Endodermal cell (in vitro differentiated cells): Measurements from ENCODE around the gene KDELR3. TPM values are rescaled to one million over a fixed set of nuclear protein-coding genes. Genes with fewer than 3 reads are reported as not detected.

Source experiments
- DNase-seq: peaks from one replicate; pipeline ENCODE4 v3.0.0-alpha.2; 2017
- H3K27ac ChIP-seq: 2 replicates; pipeline ENCODE4 v1.5.1; 2013; ENCODE audit warnings: mild to moderate bottlenecking, low read depth, low read length, moderate library complexity
- H3K27me3 ChIP-seq: 2 replicates; pipeline ENCODE4 v1.6.1; 2013; ENCODE audit warnings: mild to moderate bottlenecking, low read length, moderate library complexity; ENCODE audit not compliant: insufficient read depth, control insufficient read depth, poor library complexity, severe bottlenecking
- H3K36me3 ChIP-seq: 2 replicates; pipeline ENCODE4 v1.7.0; 2013; ENCODE audit warnings: mild to moderate bottlenecking, low read length, moderate library complexity; ENCODE audit not compliant: control insufficient read depth, insufficient read depth
- H3K4me1 ChIP-seq: one replicate; pipeline ENCODE4 v1.7.0; 2013; ENCODE audit warnings: low read length; ENCODE audit not compliant: control insufficient read depth, insufficient read depth
- H3K4me3 ChIP-seq: 2 replicates; pipeline ENCODE4 v1.5.1; 2013; ENCODE audit warnings: mild to moderate bottlenecking, low read length, moderate library complexity
- H3K9ac ChIP-seq: 2 replicates; pipeline ENCODE4 v1.6.1; 2013; ENCODE audit warnings: mild to moderate bottlenecking, low read length, moderate library complexity; ENCODE audit not compliant: poor library complexity, severe bottlenecking; ENCODE audit errors: extremely low read depth
- H3K9me3 ChIP-seq: 2 replicates; pipeline ENCODE4 v1.6.1; 2013; ENCODE audit warnings: mild to moderate bottlenecking, low read length, moderate library complexity; ENCODE audit not compliant: control insufficient read depth
- H3K27ac Mint-ChIP-seq: 2 replicates; pipeline ENCODE4 v1.8.0; 2020; ENCODE audit warnings: mixed read lengths
- H3K27me3 Mint-ChIP-seq: 2 replicates; pipeline ENCODE4 v1.8.0; 2021; ENCODE audit warnings: mild to moderate bottlenecking, mixed read lengths; ENCODE audit not compliant: insufficient read depth
- H3K36me3 Mint-ChIP-seq: 2 replicates; pipeline ENCODE4 v1.8.0; 2020; ENCODE audit warnings: low read depth, mixed read lengths
- H3K4me1 Mint-ChIP-seq: 2 replicates; pipeline ENCODE4 v1.8.0; 2020; ENCODE audit warnings: mixed read lengths
- H3K4me3 Mint-ChIP-seq: 2 replicates; pipeline ENCODE4 v1.8.0; 2020; ENCODE audit warnings: mild to moderate bottlenecking, moderate library complexity, mixed read lengths
- H3K9me3 Mint-ChIP-seq: 2 replicates; pipeline ENCODE4 v1.8.0; 2020; ENCODE audit warnings: mild to moderate bottlenecking, mixed read lengths
- WGBS, 2 experiments: methylation state at CpG; one replicate each; pipeline versions ENCODE4 v1.1.5 to v1.1.7; 2013; ENCODE audit warnings: missing lambda C conversion rate in 2 of 2, mixed read lengths in 1 of 2; ENCODE audit not compliant: insufficient coverage in 1 of 2, insufficient read length in 1 of 2; 5-methylcytosine and 5-hydroxymethylcytosine counted together
- total RNA-seq, 2 donors: library from RNA; stranded (reverse); fragmentation: NEBNext Ultra II Directional in 1 of 2; extraction: Animal tissue kit (Norgen Biotek cat#: 25700) in 1 of 2; gene quantifications; 2 replicates in 1 of 2; 3 replicates in 1 of 2; pipeline ENCODE4 v1.2.1, GENCODE V29; 2021
- TF ChIP-seq, protein P1 (sequence below): fragments of 200-600 bp; sonication (generic); conservative IDR thresholded peaks from 2 replicates; pipeline ENCODE4 v1.5.0; 2021; ENCODE audit warnings: antibody characterized with exemption, mild to moderate bottlenecking

Gene KDELR3
- total RNA-seq, 2 donors from 2014 or later: 11.4 to 14.9 TPM

DNA sequence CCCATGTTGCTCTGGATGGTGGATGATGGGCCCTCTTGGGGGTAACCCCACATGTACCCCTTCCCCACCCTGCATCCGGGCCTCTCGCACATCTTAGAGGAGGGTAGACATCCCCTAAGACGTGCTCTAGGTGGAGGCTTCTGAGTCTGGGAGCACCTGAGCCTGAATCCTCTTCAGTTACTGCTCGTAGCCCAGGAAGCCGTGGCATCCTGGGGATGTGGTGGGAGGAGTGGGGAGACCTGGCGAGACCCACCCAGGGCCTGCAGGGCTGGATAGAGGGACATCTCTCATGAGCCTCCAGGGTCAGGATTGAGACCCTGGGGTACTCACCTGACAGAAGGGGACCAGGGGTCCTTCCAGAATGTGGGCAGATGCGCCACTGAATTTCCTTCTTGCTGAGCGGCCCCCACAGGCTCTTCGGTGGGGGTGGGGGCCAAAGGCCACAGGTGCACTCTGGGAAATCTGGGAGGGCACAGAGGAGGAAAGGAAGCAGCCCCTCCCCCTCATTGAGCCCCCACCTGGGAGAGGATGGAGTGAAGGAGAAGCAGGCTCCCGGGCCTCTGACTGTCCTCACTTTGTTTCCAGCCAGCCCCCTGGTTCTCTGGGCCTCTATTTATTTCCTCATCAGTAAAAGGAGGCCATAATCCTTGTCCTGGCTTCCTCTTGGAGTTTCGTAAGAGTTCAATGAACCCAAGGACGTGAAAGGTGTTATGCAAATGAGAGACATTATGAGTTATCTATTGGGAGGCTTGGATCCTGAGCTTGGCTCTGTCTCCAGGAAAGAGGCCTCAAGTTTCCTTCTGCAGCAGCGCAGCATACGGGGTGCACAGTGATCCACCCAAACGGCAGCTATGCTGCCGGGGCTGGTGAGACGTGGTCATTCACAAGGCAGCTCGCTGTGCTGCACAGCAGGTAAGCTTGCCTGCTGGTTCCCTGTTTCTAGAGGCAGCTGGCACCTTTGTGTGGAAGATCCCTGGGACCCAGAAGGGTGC, 44.1 kb upstream of the KDELR3 start:
- TF ChIP-seq, protein P1, sequence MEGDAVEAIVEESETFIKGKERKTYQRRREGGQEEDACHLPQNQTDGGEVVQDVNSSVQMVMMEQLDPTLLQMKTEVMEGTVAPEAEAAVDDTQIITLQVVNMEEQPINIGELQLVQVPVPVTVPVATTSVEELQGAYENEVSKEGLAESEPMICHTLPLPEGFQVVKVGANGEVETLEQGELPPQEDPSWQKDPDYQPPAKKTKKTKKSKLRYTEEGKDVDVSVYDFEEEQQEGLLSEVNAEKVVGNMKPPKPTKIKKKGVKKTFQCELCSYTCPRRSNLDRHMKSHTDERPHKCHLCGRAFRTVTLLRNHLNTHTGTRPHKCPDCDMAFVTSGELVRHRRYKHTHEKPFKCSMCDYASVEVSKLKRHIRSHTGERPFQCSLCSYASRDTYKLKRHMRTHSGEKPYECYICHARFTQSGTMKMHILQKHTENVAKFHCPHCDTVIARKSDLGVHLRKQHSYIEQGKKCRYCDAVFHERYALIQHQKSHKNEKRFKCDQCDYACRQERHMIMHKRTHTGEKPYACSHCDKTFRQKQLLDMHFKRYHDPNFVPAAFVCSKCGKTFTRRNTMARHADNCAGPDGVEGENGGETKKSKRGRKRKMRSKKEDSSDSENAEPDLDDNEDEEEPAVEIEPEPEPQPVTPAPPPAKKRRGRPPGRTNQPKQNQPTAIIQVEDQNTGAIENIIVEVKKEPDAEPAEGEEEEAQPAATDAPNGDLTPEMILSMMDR: no peak
- WGBS, 2 experiments: 86 to 87% methylated on average over 11 to 18 of the region's 18 CpGs
- no peaks in the 10 kb centered on the region for H3K36me3 Mint-ChIP-seq
- no peaks in the 10 kb centered on the region for H3K27me3 Mint-ChIP-seq
- Histone ChIP-seq H3K4me1 (no peaks in the 10 kb centered on the region), H3K36me3 (no peaks in the 10 kb centered on the region), H3K9me3 (no peaks in the 10 kb centered on the region), H3K27ac (no peak overlapping the region), H3K9ac (no peak overlapping the region), H3K27me3 (no peaks in the 10 kb centered on the region), H3K4me3 (no peak overlapping the region)
- no peaks in the 10 kb centered on the region for H3K9me3 Mint-ChIP-seq
- H3K27ac Mint-ChIP-seq: no peak overlapping the region
- no peak overlapping the region for H3K4me3 Mint-ChIP-seq
- no peak for DNase-seq
- H3K4me1 Mint-ChIP-seq: peaks cover 7% of the 10 kb centered on the region

DNA sequence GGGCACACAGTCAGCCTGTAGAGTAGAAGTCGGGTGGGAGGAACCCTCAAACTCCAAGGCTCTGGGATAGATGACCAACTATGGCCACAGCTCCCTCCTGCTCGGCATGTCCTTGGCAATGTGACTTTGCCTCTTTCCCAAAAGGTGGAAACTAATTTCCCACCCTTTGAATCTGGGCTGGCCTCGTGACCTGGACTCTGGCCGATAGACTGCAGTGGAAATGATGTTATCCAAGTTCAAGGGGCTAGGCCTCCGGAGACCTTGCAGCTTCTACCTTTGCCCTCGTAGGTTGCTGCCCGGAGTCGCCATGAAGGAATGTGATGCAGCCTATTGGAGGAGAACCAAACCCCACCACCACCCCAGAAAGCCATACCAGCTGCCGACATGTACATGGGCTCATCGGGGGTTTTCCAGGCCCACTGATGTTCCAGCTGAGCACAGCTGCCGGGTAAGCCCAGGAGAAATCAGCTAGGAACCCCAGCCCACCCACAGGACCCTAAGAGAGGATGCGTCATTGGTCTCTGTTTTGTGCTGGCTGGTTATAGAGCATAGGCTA, 43.3 kb upstream of the KDELR3 start:
- no peak overlapping the region for H3K4me3 Mint-ChIP-seq
- Histone ChIP-seq H3K4me3 (no peak overlapping the region), H3K9ac (no peak overlapping the region), H3K27me3 (no peaks in the 10 kb centered on the region), H3K9me3 (no peaks in the 10 kb centered on the region), H3K4me1 (no peaks in the 10 kb centered on the region), H3K27ac (no peak overlapping the region), H3K36me3 (no peaks in the 10 kb centered on the region)
- TF ChIP-seq, protein P1: no peak
- no peaks in the 10 kb centered on the region for H3K9me3 Mint-ChIP-seq
- no peaks in the 10 kb centered on the region for H3K36me3 Mint-ChIP-seq
- peaks cover 7% of the 10 kb centered on the region for H3K4me1 Mint-ChIP-seq
- H3K27me3 Mint-ChIP-seq: no peaks in the 10 kb centered on the region
- H3K27ac Mint-ChIP-seq: no peak overlapping the region
- DNase-seq: no peak
- WGBS, 2 experiments: 90 to 93% methylated on average over 6 to 12 of the region's 12 CpGs

DNA sequence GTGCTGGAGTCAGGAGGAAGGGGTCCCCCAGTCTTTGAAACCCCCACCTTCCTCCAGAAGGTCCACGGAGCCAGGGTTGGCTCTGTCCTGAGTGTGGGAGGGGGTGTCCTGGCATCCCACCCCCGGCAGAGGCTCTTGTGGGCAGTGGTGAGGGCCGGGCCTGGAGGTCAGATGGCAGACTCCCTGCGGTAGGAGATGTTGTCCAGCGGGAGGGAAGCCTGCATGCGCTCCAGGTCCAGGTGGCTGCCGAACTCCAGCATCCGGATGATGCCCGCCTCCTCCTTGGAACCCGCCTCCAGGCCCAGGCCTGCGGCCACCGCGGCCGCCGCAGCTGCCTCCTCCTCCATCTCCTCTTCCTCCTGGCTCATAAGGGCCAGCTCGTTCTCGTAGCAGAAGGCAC, 41.3 kb upstream of the KDELR3 start:
- H3K27ac Mint-ChIP-seq: no peak overlapping the region
- H3K36me3 Mint-ChIP-seq: no peaks in the 10 kb centered on the region
- no peak overlapping the region for H3K4me3 ChIP-seq
- TF ChIP-seq, protein P1: no peak
- H3K9me3 Mint-ChIP-seq: no peaks in the 10 kb centered on the region
- H3K4me3 Mint-ChIP-seq: no peak overlapping the region
- no peak overlapping the region for H3K9ac ChIP-seq
- WGBS, 2 experiments: 93 to 94% methylated on average over 8 to 17 of the region's 17 CpGs
- H3K27ac ChIP-seq: no peak overlapping the region
- no peaks in the 10 kb centered on the region for H3K9me3 ChIP-seq
- H3K4me1 ChIP-seq: no peaks in the 10 kb centered on the region
- no peaks in the 10 kb centered on the region for H3K27me3 Mint-ChIP-seq
- no peaks in the 10 kb centered on the region for H3K36me3 ChIP-seq
- H3K4me1 Mint-ChIP-seq: peaks cover 7% of the 10 kb centered on the region
- DNase-seq: no peak
- H3K27me3 ChIP-seq: no peaks in the 10 kb centered on the region
